ENCODE results near the gene GALNT16.

GRCh38 chr14:69346710-69347109, 86.8 kb downstream of the GALNT16 start:
- TF ChIP-seq CTCF (IDR thresholded peaks at IDR 0.05; ENCODE audit: control extremely low read depth in 1 of 3, insufficient read depth in 1 of 3, low read depth in 1 of 3, low read length in 3 of 3) (peak; percentile 92 to 93 (median 92)), POLR2A (IDR thresholded peaks at IDR 0.05; ENCODE audit: control extremely low read depth in 1 of 2, low read depth in 2 of 2, low read length in 2 of 2) (no peak), EGR1 (IDR thresholded peaks at IDR 0.05; ENCODE audit: borderline replicate concordance, low read depth, low read length) (no peak)

All from H1 (cell line).